HG03558 (cell line): ENCODE results near the gene CNIH3.

ENCODE experiments used
- ATAC-seq: cut with Tn5 transposase; IDR thresholded peaks from one replicate; pipeline ENCODE4 v1.9.1; 2021; ENCODE audit warnings: moderate number of reproducible peaks; ENCODE audit not compliant: unreplicated experiment; ENCODE audit errors: extremely low read depth

The CNIH3 gene

DNA sequence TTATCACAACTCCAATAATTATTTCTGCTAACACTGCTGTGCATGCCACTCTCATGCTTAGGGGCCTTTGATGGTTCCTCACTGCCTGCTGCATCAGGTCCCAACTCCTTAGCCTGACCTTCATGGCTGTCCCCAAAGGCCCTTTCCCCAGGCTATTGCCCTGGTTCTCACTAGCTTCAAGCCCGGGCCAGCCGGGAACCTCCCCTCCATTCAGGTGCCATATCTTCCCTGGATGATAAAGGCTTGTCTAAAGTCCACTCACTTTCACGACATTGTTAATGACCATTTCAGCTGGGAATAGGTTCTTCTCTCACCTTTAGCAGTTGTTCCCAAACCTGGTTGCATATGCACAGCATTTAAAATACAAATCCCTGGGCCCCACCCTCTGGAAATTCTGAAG lies 95.8 kb downstream of the CNIH3 start:
- ATAC-seq: no peak

DNA sequence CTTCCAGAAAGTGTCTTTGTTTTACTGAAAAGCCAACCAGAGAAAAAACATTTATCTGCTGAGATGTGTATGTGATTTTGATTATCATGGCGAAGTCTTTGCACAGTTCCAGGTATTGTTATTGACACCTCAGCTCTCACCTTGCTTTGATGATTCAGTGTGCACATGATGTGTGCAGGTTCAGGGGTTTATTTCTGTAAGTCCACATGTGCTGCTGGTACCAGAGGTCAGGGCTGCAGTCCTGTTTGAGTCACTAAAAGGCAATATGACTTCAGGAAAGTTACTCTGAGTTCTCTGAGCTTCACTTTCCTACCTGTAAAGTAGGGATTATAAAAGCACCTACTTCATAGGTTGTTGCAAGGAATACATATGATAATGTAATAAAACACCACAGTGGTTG lies 97.1 kb downstream of the CNIH3 start:
- no peak for ATAC-seq

DNA sequence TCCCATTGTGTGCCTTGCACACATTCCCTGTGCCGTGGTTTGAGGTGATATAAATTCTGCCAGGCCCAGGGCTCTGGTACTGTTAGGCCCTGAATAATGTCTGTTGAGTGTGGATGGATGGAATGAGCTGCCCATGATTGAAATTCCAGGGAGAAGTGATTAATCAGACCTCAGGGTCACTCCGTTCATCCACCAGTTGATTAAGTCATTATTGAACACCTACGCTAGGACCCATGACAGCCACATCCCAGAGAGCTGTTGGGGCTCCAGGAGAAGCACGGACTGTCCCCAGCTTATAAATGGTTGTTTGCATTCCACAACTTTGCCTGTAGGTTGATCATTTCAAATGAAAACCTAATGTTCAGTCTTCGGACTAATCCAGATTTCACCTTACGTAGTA lies 98.4 kb downstream of the CNIH3 start:
- ATAC-seq: no peak

DNA sequence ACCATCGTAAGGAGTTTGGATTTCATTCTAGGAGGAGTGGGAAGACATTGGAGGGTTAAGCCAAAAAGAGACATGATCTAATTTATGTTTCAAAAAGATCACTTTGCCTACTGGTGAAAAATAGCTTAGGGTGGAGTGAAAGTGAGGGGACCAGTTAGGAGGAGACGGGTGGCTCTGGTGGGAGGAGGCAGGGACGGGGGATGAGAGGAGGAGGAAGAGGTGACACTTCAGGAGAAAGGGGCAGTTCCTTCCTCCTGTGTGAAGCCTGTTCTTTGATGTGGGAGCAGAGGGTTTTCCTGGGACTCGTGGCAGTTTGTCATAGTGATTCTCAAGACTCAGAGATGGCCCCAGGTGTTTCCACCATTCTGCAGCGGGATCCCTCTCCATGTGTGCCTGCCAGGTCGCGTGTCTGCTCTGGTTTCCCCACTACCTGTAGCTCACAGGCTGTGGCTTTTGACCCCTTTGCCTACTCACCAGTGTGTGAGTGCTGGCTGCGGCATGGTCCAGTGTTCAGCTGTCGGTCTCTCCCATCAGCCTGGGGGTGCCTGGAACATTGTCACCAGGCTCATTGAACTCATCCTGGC lies 102.4 kb downstream of the CNIH3 start:
- ATAC-seq: no peak

DNA sequence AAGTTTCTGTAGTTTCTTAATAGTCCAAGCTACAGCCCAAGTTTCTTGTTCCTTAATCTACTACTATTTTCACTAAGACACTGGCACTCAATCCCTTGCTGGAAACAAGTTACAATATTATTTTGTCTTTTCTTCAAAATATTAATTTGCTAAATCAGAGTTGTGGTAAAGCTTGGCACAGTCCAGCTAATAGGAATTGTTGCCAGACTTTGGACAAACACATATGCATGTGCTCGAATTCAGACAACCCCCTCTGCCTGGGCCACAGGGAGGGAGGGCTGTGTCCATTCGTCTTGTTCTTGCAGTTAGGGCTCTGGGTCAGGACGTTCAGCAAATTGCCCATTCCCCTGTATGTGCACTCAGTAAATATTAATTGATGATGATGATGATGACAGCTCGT lies 103.6 kb downstream of the CNIH3 start:
- no peak for ATAC-seq

DNA sequence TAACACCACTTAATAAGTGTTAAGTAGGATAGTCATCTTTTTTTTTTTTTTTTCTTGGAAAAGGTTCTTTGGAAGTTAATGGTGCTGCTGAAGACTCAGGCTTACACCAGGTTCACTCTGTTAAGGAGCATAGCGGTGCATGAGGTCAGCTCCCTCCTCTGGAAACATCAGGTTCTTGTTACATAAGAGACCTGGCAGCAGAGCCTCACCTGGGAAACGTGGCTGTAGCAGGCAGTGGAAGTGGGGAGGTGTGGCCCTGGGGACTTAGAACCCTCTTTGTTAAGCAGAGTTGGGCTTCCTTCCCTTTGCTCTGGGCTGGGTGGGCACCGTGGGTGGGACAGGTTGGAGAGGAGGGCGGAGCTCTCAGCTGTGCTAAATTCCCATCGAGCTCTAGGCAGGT lies 104.1 kb downstream of the CNIH3 start:
- no peak for ATAC-seq

DNA sequence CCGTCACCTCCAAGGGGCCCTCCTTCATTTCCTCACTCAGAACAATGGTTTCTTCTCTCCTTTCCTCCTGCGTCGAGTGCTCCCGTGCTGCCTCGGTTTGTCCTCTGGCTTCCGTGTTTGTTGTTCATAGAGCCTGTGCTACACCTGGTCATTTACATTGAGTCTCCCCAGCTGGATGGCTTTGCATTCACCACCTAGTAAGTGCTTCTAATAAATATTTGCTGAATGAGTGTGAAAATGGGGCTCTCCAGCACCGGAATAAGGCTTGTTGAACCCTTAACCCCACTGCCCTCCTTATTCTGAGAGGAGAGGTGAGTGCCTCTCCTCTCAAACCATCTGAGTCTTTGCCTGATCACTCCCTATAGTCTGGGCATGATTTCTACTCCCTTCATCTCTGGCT lies 104.9 kb downstream of the CNIH3 start:
- no peak for ATAC-seq

DNA sequence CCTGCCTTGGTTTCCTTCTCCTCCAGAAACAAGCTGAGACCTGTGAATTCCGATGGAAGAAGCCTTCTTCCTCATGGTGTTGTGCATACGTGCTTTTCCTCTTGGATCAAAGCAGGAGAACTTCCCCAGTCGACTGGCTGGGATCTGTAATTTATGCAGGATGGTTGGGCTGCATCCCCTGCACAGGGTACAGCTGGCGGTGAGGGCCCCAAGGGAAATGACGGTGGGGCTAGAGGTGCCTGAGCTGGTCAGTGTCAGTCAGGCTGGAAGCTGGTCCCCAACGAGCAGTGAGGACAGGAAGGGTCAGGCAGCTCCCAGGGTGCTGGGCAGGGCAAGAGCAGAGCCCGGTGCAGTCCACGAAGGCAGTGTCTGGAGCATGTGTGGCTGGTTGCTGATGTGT lies 106.7 kb downstream of the CNIH3 start:
- ATAC-seq: no peak

DNA sequence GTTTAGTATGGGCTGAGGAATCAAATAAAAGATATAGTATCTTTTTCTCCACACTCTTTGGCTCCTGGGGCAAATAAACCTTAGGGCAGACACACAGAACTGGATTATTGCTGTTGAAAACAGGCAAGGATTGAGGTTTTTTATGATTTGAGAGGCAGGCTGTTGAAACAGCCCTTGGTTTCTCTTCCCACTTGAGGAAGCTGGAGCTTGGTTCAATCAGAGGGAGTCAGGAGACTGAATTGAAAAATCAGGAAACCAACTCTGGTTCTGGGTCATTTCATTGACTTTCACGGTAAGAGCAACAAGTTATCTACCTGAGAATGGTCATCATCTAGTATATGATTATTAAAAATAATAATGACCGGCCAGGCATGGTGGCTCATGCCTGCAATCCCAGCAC lies 108.4 kb downstream of the CNIH3 start:
- ATAC-seq: no peak

DNA sequence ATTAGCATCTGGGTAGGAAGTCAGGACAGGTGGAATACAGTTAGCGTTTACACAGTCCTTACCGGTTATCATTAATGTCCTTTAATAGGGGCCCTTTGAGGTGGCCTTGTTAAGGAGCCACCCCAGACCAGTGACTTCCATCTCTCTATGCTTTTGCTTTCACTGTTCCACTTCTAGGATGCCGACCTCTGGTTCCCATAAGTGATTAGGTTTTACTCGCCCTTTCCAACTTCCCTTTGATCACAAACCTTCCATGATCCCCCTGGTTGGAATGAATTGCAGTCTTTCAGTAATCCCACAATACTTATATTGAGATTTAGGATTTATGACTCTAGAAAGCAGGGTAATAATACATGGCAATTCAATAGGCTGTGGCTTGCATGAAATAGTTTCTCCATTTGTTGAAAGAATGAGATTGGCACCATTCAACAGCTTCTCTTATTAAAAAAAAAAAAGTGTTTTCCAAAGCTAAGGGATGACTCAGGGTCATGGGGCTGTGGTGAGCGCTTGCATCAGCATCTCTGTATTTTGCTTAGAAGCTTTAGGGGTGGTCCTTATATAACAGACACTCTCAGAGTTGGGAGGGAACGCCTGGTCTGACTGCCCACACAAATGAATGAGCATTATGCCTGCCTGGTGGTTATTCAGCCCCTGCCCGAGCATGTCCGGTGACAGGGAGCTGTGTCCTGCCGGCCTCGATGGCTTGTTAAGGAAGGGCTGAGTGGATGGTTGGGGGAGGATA lies 110.5 kb downstream of the CNIH3 start:
- no peak for ATAC-seq

DNA sequence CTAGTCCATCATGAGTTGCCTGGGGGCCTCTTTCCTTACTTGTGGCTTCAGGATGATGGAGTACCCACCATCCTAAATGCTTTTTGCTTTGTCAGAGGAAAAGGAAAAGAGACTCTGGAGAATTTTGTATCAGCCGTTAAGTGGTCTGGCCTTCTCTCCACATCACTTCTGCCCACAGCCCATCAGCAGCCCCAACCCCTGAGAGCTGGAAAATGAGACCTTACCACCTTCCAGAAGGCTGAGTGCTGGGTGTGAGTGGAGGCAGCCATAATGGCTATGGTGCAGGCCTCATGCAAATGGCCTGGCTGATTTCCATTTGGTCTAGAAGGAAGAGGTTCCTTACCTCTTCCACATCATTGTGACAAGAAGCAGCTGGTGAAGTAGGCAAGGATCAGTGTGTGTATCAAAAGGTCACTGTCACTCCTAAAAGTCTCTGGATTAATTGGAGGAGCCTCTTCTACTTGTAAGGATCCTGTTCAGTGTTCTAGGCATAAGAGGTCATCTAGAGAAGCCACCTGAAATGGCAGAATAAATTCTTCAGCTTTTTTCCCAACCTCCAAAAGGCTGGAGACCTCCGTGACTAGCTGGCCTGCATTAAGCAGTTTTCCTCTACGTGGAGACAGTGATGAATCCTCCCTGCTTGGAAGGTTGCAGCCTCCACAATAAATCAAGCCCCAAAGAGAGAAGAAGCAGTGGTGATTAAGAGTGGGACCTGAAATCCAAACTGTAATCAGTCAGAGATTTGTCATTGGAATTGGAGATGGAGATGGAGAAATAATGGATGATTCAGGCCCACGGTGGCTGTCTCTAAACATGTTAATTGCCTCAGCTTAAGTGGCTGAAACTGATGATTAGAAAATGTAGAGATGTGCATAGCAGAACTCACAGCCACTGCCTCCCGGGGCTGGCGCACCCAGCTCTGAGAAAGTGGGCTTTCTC lies 111.5 kb downstream of the CNIH3 start:
- ATAC-seq: no peak

DNA sequence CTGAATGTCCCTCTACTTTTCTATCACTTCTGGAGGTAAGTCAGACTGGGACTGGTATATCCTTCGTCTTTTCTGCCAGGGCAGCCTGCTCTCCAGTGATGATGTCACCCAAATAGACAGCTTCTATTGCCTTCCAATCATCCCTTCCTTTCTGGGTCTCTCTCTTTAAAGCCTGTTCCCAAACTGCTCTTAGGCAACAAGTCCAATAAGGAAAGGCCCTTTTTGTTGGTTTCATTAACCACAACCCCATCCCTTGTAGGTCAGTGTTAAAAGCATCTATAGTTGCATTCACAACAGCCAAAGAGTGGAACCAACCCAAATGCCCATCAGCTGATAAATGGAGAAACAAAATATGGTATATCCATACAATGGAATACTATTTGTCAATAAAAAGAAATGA lies 114.4 kb downstream of the CNIH3 start:
- ATAC-seq: no peak

DNA sequence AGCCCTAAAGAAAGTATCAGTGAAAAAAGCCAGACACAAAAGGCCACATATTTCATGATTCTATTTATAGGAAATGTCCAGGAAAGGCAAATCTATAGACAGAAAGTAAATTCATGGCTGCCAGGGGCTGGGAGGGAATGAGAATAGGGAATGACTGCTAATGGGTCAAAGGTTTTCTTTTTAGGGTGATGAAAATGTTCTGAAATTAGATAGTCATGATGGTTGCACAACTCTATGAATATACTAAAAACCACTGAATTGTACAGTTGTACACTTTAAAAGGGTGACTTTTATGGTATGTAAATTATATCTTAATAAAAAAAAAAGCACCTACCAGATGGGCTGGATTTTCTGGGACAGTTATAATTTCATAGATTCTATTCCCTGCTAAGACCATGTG lies 114.8 kb downstream of the CNIH3 start:
- ATAC-seq: no peak

DNA sequence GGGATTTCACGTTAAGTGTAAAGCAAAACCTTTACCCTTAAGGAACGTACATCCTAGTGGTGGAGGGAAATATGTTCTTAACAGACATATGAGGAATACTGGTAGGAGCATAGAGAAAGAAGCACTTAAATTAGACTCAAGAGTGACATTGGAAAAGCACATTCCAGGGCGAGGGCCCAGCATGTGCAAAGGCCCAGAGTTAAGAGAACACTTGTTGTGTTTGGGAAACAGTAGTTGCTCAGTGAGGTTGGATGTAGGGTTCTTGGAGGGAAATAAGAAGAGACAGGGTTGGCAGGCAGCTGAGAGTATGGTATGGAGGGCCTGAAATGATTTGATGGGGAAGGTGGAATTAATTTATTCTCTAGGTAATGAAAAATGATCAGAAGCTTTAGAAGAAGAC lies 115.5 kb downstream of the CNIH3 start:
- no peak for ATAC-seq

DNA sequence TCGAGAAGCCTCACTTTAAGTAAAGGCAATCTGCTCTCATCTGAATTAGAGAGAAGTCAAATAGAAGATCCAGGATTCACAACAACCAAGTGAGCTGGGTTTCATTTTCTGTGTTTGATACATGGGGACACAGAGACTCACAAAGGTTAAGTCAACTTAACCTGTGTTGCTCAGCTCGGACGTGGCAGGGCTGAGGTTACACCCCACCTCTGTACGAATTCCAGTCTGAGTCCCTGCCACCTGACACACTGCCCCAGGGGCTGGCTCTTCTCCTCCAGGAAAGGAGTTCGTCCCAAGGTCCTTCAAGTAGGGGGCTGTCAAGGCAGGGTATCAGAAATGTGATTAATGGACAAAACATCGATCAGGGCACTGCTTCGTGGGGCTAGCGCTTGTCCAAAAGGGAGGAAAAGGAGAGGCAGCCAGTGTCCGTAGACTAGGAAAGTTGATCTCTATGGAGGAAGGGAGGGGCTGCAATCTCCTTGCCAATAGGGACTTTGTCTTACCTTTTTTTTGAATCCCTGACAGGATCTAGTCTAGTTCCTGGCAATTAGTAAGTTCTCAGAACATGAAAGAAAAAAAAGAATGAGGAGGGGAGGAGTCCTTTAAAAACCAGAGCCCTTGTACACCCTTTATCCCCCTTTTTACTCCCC lies 116.4 kb downstream of the CNIH3 start:
- ATAC-seq: no peak

DNA sequence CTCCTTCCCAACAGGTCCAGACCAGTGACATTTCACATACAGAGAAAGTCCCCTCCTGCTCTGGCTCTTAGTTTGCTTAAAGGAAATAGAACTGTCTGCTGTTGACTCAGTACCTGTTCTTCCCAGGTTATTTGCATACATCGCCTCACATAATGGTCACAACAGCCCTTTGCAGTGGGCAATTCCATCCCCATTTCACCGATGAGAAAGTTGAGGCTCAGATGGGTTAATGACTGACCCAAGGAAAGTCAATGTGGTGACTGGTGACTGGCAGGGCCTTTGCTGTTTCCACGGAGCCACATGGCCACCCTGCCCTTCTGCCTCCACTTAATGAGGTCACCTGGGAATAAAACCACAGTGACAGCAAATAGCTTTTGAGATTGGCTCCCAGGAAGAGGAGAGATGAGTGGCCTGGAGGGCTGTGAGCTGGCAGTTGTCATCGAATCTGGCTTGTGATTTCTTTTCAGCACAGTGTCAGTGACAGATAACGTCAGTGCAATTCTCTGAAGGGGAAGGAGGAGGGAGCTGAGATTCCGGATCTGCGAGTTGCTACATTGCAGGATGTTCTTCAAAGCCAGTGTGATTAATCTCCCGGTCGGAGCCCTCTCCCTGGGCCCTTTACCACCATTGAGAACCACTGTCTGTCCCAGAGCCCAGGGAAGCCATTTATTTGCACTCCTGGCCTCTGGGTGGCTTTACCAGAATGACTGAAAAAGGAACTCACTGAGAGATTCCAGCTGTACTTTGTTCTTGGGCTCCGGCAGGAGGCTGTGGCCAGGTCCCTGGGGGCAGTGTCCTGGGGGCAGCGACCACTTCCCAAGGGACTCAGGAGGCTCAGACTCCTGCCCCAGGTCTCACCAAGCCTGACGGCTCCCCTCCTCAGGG lies 117.2 kb downstream of the CNIH3 start:
- ATAC-seq: peak; percentile 54

DNA sequence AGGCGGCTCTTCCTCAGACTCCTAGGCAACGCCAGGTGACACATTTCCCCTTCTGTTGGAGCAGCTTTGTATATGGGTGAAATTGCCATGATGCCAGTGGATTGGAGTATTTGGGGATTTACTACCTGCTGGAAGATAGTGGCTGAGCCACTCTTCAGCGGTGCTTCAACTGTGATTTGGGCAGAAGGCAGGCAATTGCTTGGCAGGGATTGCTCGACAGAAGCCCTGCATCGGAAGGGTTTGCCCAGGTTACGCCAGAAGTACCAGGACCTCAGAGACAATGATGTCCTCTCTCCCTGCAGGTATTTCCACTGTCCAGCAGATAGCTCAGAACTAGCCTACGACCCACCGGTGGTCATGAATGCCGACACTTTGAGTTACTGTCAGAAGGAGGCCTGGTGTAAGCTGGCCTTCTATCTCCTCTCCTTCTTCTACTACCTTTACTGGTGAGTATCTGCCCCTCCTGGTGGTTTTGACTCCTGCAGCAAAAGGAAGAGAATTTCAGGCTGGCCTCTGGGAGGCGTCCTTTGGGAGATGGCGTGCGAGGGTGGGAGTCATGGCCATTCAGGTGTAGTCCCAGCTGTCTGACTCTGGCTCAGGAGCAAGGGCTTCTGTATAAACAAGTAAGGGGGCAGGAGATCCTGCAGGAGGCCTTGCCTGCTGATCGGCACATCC lies 118.3 kb downstream of the CNIH3 start:
- ATAC-seq: no peak

DNA sequence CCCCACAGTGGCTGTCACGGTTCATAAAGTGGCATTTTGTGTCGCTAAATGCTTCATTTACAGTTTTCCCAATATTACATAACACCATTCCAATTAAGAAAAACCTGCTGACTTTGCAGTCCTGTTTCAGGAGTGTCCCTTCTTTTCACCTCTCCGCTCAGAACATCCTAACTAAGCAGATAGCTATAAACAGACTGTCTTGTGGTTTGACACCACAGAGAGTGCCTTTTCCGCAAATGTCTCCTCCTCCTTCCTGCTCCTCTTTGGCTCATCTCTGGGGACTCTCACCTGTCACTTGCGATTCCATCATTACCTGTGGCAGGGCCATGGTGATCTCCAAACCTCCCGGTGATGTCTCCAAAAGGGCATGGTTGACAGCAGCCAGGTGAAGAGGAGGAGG lies 119.0 kb downstream of the CNIH3 start:
- no peak for ATAC-seq

DNA sequence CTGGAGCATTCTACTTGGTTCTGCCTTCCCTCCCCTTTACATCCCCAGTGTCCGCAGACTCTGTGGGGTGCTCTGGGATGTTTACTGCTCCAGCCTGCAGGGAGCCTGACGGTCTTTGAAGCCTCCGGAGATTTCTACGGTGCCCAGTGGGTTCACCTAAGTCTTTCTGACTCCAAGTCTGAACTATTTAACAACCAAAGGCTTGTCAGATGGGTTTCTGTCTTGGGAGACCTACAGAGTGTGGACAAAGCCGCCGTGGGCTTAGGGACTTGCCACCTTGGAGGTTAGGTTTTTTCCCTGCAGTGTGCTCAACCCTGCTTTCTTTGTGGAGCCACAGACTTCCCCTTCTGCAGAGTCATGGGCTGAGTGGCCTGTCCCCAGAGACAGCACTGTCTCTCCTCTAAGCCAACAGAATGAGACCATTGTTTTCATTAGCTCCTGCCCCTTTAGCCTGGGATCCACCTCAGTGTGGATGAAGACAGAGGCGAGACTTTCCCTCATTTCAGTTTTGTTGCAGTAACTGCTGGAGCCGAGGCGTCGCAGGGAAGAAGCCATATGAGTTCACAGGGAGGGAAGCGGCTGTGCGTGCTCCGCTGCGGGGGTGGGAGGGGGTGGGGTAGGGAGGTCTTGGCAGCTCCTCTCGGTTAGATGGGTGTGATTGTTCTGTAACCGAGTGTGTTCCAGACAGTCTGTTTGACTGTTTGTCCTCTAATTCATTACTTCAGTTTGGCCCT lies 120.7 kb downstream of the CNIH3 start:
- ATAC-seq: peak; percentile 40
